Adipose tissue (tissue), 3 donors: Measurements from ENCODE around the gene BTAF1. TPM values are rescaled to one million over a fixed set of nuclear protein-coding genes. Genes with fewer than 3 reads are reported as not detected.
A peak's percentile ranks its signal among the peaks of the same experiment; 100 is the strongest.

Experiments
- H3K27ac ChIP-seq: one replicate; pipeline ENCODE4 v1.5.1; 2013; ENCODE audit warnings: low read depth, low read length
- WGBS, 3 donors: extraction: QIAGEN DNeasy Blood & Tissue Kit; methylation state at CpG; one replicate each; pipeline ENCODE4 v1.1.7; 2013; 5-methylcytosine and 5-hydroxymethylcytosine counted together
- polyA plus RNA-seq, 3 donors: library from polyadenylated mRNA; stranded (reverse); fragments of 200-250 nt; gene quantifications; one replicate each; pipeline ENCODE4 v1.2.3, GENCODE V29; 2013
- donor health status: healthy with polysubstance abuse.
- donor health status: Bipolar disorder and iron deficiency.
- donor health status: healthy.

The BTAF1 gene
- polyA plus RNA-seq, 3 donors: 5.6 to 13.5 (median 5.8) TPM

- 1 to 14% (median 5%) methylated on average over 2 of the region's 2 CpGs for WGBS, 3 donors
- no peak overlapping the region for H3K27ac ChIP-seq
These were observed 21.5 kb upstream of the BTAF1 start for GRCh38 chr10:91901784-91902677.

- no peak overlapping the region for H3K27ac ChIP-seq
- WGBS, 3 donors: 83 to 96% (median 84%) methylated on average over 5 of the region's 5 CpGs
These were observed 16.5 kb upstream of the BTAF1 start for GRCh38 chr10:91907033-91907594.

GRCh38 chr10:91907914-91908336 is 15.6 kb upstream of the BTAF1 start:
- 3 to 5% (median 4%) methylated on average over 18 of the region's 18 CpGs for WGBS, 3 donors
- H3K27ac ChIP-seq: no peak overlapping the region

GRCh38 chr10:91908337-91909116 is 15.0 kb upstream of the BTAF1 start:
- no peak overlapping the region for H3K27ac ChIP-seq
- WGBS, 3 donors: 0 to 1% (median 1%) methylated on average over 74 to 93 of the region's 93 CpGs

DNA sequence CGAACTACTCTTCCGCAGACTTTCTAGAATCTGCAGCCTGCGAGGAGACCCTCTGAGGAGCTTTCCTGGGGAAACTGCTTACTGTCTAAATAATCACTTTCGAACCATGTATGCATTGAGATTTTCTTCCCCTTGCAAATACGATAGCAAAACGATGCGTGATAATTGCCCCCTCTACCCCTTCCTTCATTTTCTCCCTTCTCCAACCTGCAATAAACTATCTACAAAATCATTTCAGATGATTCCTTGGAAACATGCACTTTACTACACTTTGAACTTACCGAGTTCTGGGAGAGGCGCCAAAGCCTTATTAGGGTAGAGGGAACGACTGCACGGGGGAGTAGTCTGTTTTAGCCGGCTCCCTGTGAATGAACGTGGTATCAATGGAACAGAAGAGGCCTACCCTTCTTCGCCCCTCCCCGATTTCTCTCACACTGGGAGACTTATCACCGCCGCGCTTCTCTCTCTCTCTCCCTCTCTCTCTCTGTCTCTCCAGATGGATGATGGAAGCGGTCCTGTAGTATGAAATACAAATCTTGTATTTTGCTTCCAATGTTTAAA is 14.4 kb upstream of the BTAF1 start, which contains the start of gene FGFBP3:
FGFBP3 (minus strand) TSS at position 370 of the 561 bp plus-strand sequence. CDS start 517 bp downstream, outside the sequence.
- H3K27ac ChIP-seq: no peak within 1 kb of the TSS
- WGBS, 3 donors: 0% methylated on average over 19 of the region's 19 CpGs

DNA sequence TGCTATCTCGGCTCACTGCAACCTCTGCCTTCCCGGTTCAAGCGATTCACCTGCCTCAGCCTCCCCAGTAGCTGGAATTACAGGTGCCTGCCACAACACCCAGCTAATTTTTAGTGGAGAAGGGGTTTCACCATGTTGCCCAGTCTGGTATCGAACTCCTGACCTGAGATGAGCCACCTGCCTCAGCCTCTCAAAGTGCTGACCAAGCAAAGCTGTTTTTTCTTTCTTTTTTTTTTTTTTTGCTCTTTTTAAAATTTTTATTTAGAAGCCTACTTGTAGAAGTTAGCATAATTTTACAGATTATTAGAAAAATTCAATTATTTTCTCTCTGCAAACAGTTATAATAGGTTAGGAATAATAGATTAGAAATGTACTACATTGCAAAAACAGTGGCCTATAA is 13.1 kb upstream of the BTAF1 start:
- no peak overlapping the region for H3K27ac ChIP-seq
- 79 to 97% (median 86%) methylated on average over 4 of the region's 4 CpGs for WGBS, 3 donors

GRCh38 chr10:91919651-91920050 is 3.9 kb upstream of the BTAF1 start:
- 92 to 96% (median 95%) methylated on average over 1 of the region's 1 CpG for WGBS, 3 donors
- H3K27ac ChIP-seq: no peak overlapping the region

- H3K27ac ChIP-seq: peak overlapping the region; percentile 44
- 1 to 3% (median 3%) methylated on average over 21 of the region's 21 CpGs for WGBS, 3 donors
These were observed 847 bp downstream of the BTAF1 start for GRCh38 chr10:91924212-91925021.

GRCh38 chr10:91925022-91925320 is 1.4 kb downstream of the BTAF1 start:
- WGBS, 3 donors: 34 to 58% (median 54%) methylated on average over 2 of the region's 2 CpGs
- H3K27ac ChIP-seq: no peak overlapping the region

DNA sequence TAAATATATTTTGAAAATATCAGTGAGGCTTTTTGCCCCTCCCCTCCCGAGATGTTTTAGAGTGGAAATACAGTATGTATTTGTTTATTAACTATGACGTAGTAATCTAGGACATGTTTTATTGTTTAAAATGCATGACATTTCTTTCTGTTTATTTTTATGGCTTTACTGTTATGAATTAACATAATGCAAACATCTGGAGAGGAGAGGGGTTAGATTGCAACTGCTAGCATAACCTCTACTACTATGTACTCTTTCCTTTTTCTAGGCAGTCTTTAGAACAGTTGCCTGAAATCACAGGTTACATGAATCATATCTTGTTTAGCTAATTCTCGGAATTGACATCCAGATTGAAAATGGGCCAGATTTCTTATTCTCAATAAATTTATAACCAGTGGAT is 7.4 kb downstream of the BTAF1 start:
- H3K27ac ChIP-seq: no peak overlapping the region
- WGBS, 3 donors: 47 to 87% (median 83%) methylated on average over 3 of the region's 3 CpGs

- H3K27ac ChIP-seq: no peak overlapping the region
These were observed 8.1 kb downstream of the BTAF1 start for GRCh38 chr10:91931526-91932190.

DNA sequence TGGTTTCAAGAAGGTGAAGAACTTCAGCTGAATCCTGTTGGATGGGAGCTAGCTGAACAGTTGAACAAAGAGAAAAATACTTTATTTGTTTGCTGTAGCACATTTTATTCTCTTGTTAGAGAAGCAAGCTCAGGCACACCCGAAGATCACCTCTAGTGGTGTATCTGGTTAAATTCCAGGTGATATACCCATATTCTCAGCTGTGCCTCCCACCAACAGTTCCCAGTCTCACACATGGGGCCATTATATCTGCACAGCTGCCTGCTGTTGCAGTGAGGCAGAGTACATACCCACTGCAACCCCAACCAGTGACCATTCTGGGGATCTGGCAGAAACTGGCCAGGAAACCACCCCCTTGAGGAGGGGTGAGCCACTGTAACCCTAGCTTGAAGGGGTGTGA is 9.2 kb downstream of the BTAF1 start:
- H3K27ac ChIP-seq: no peak overlapping the region
- 86 to 100% (median 91%) methylated on average over 1 of the region's 1 CpG for WGBS, 3 donors

More at GRCh38 chr10:91931526-91932190, 8.1 kb downstream of the BTAF1 start:
- WGBS, 3 donors: 53 to 75% (median 68%) methylated on average over 3 of the region's 3 CpGs

GRCh38 chr10:91935886-91936285 is 12.3 kb downstream of the BTAF1 start:
- no peak overlapping the region for H3K27ac ChIP-seq
- WGBS, 3 donors: 87 to 96% (median 95%) methylated on average over 2 of the region's 2 CpGs

DNA sequence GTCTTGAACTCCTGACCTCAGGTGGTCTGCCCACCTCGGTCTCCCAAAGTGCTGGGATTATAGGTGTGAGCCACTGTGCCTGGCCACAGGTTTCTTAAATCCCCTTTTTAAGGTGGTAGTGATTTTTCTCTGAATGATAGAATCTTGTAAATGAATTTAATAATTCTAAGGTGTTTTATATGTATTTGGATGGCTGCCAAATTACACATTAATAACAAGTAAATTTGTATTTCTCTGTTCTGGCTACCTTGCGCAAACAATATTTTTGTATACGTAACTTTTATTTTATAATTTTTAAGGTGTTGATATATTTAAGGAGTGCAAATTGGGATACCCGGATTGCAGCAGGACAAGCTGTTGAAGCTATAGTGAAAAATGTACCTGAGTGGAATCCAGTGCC is 16.1 kb downstream of the BTAF1 start:
- WGBS, 3 donors: 84 to 97% (median 96%) methylated on average over 4 of the region's 4 CpGs

GRCh38 chr10:91941426-91941825 is 17.9 kb downstream of the BTAF1 start:
- no peak overlapping the region for H3K27ac ChIP-seq
- WGBS, 3 donors: 82 to 95% (median 94%) methylated on average over 1 of the region's 1 CpG

More for the DNA sequence above, 16.1 kb downstream of the BTAF1 start:
- no peak overlapping the region for H3K27ac ChIP-seq

GRCh38 chr10:91944880-91945630 is 21.5 kb downstream of the BTAF1 start:
- H3K27ac ChIP-seq: no peak overlapping the region
- WGBS, 3 donors: 83 to 90% (median 89%) methylated on average over 5 of the region's 5 CpGs
